Hippocampal formation (tissue), 2 donors: ENCODE measurements around the gene SAMD4A.

ENCODE experiments used
- DNase-seq, 2 donors: peaks; one replicate each; lab custom pipeline; 2025; lab: John Stamatoyannopoulos, UW

The SAMD4A gene

DNA sequence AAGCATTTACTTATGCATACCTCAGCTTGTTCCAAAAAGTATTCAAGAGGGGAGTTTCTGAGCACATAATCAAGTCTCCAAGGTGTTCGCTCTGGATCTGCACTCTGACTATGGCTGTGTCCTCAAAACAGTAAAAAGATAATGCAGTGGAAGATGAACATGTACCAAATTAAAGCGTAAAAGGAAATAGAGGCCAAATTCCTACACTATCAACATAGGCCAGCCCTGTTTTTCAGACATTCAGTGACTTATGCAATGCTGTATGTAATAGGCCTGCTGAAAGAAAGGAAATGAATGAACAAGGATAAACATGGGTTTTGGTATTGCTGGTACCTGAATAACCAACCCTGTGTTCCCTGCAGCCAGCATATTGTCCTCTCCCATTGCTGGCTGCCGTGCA lies 115.7 kb downstream of the SAMD4A start:
- DNase-seq: no peak

DNA sequence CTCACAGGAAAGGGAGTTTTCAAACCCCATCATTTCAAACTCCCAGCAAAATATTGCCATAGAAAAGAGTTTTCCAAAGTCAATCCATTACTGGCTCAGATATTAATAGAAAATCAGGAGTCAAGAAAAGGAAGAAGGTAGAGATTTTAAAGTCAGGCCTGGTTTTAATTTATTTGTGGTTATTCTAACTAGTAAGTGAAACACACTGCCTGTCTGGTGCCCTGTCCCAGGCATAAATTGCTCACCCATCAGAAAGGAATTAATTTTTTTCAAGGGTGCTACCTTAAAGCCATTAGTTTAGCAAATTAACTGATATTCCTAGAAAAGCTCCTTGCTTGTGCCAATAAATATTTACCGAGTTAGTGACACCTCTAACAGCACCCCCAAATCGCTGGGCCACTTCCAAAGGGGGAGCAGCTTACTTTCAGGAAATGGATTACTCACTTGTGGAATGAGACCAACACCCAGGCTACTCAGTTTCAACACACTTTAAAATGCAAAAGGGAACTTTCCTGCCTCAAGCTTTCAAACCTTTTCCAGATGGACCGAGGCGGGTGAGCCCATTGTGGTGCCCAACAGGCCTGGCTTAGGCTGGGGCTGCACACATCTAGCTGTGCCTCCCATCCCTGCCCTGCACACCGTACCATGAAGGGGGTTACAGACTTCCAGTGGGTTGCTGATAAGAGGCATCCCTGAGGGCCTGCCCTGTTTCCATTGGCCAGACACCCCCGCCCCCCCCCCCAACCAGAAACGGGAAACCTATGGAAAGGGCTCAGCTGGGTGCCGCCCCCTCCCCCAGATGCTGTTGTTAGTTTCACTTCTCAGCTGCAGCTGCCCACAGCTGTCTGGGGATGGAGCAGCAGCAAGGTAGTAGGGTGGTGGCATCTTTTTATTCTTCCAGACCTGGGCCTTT lies 117.2 kb downstream of the SAMD4A start:
- no peak for DNase-seq

DNA sequence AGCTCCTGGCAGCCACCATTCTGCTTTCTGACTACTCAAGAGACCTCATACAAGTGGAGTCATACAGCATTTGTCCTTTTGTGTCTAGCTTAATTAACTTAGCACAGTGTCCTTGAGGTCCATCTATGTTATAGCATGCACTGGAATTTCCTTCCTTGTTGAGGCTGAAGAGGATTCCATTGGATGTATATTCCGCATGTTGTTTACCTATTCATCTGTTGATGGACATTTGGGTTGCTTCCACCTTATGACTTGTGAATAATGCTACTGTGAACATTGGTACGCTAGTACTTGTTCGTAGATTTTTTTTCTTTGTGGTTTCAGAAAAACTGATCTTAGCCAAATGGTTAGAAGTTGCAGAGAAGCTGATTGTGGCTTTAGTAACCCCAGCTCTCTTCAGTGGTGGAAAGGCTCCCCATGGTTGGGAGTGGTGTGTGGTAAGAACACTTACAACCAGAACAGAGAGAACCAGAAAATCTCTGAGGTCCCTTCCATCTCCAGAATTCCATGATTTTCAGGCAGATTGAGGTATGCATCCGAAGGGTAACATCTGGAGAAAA lies 118.4 kb downstream of the SAMD4A start:
- DNase-seq: no peak

DNA sequence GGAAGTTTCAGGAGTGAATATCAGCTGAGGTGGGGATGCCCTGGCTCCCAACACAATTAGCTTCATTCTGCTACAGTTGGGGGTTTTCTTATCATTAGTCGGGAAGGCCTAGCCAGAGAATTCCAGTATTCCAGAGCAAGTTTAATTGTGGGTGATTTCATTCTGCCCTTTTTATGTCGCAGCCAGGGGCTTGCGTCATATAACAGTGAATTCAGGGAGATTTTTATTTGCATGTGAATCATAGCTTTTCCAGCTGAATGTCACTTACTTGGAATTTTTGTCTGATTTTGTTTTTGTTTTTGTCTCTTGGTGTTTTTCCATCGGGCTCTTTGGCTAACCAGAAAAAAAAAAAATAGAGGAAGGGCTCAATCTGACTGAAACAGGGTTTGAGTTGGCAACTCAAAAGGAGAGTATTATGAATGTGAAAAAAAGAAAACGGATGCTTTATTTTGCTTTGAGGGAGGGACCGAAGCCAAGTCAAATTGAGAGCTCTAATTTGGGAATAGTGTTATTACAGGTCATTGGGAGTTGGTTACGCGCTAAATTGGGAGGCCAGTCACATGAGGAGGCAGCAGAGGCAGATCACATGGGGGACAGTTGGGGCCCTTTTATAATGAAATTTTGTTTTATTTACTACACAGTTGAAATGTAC lies 119.4 kb downstream of the SAMD4A start:
- peak in 1 of 2 donors; percentile 66 for DNase-seq

DNA sequence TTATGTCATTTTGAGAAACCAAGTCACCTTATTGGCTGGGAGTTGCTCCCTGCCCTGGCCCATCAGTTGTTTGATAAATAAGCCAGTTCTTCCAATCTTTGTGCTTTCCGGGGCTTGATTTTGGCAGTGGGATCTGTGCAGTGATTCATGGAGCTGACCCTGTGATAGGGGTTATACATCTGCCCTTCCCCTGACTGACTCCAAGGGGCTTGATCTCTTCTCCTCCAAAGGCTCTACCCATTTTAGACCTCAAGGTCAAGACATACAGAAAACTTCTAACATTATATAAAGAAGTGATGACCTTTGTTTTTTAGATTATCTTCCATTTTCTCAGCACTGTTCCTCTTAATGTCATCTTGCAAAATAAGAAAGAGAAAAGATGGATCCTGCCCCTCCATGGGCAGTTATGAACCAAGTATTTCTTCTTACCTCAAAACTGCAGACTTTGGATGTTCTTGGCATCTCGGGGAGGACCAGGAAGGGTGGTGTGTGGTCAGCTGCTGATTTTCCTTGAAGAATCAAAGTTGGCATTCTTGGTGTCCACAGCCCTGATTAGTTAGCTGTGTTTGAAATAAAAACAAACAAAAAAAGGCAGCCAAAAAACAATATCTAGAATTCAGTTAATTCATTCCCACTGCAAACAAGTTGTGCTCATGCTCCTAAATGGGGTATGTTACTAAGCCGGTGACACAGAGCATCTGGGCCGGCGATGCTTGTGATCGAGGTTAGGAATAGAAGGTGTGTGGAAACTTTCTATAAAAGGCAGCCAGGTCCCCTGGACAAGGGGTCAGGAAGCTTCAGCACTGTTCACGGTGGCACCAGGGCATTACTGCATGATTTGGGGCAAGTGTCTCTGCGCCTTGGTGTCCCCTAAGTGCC lies 120.2 kb downstream of the SAMD4A start:
- no peak for DNase-seq

DNA sequence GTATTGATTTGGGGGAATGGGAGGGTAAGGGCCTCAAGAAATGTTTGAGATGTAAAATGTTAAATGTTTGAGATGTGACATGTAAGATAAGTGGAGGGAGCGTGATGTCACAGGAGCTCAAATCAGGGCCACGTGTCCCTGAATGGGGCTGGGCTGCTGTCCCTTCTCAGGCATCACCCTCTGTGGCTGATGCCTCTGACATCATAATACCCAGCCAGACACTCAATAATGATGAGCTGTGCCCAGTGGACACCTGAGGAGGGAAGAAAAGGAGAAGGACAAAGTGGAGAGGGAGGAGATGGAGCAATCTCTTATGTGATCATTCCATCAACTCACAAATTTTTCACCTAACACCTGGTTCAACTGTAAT lies 120.8 kb downstream of the SAMD4A start:
- DNase-seq: no peak

DNA sequence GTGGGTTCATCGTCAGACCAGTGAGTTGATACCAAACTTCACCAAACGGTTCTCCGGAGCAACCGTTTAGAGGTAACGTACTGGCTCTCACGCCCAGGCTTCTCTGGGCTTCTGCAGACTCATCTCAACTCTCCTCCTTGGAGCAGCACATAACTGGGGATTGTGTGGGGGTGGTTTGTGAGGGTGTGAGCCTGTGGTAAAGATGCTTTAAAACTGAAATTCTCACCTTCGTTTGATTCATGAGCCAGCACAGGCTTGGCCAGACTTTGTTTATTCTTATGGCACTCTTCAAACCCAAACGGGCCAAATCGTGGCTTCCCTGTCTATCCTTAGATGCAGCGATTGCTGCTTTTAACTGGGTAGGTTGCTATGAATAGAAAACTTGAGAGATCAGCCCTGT lies 121.3 kb downstream of the SAMD4A start:
- no peak for DNase-seq

DNA sequence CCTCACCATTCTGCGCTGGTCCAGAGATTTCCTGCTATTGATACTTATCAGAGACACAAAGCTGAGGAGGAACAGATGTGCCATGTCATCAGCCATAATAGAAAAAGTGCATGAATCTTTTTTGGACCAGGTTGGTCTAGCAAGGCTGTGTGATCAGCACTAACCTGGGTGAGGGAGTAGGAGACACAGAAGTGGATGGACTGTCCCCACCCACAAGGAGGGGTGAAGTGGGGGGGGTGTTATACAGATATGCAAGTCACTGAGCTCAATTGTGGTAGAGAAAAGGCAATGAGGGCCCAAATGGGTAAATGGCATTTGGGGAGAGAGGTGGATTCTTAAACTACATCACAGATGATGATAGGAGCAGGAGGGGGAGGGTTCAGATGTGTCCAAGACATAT lies 123.0 kb downstream of the SAMD4A start:
- DNase-seq: no peak

DNA sequence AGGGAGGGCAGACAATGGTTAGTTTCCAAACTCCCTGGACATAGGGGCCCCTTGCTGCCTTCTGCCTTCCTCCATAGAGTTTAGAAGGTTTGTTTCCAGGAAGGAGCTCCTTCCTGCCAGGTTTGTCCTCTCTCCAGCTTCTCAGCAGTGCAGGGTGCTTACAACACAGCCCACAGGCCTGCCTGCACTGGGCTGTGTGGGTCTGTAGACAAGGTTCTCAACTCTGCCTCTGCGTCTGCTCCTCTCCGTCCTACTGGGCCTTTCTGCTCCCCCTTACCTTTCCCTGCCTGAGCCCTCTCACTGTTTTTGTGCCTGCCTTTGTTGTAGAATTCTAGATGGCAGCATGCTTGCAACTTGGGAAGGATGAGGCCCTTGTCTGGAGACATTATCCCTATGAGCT lies 124.0 kb downstream of the SAMD4A start:
- DNase-seq: no peak

DNA sequence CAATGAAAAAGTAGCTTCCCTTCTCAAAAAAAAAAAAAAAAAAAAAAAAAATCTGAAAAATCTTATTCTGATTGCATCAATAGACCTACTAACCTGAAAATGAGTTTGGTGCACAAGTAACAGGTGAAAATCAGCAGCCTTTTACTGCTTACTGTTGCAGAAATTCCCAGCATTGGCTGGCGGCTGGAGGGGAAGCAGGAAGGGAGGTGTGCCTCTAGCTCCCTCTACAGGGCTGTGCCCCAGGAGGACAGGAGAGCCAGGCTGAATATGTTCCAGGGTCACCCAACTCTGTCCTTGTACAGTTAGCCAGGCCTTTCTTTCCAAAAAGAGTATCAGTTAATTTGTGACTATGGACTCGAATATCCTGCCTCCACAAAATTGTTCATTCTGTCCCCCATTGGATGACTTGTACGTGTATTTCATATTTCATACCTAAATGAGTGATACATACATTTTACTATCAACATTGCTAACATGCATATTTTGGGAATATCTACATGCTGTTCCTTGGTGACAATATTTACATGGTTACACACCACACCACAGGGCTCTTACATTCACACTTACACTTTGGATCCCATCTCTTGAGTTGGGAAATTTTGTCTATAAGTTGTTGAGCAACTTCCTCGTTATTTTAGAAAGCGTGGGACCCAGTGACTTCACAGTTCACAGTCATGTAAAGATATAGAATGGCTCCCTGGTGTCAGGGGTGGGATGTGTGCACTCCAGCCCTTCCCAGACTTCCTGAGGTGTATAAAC lies 124.8 kb downstream of the SAMD4A start:
- DNase-seq: peak; percentile 49 to 54

DNA sequence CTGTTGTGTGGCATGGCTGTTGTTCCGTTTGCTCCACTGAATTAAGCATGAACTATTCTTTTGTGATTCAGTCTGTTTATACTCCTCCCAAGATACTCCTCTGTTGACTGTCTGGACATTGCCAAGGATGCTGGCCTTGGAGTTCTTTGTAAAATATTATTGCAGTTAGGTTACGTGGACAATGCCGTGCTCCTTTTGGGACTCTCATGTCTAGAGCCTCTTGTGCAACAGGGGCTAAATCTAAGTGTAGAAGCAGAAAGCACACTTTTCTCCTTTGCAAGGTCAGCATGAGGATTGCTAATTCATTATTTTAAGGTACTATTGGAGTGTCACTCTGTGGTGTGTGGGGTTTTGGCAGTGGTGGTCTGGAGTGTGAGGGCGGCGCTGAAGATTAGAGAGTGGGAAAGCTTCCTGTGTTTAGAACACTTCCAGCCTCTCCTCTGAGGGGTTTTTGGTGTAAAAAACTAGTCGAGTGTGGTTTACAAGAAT lies 125.4 kb downstream of the SAMD4A start:
- DNase-seq: no peak

DNA sequence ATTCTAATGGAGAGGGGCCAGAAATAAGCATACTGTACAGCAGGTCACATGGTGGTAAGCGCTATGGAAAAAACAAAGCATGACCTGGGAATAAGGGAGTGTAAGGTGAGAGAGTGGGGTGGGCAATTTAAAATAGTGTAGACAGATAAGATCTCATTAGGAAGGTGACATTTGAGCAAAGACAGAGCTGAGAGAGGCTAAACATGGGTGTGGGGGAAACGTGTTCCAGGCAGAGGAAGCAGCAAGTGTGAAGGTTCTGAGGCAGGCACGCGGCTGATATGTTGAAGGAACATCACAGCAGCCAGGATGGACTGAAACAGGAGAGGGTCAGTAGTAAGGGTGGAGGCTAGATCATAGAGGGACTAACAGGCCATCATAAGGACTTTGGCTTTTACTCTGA lies 126.8 kb downstream of the SAMD4A start:
- no peak for DNase-seq

DNA sequence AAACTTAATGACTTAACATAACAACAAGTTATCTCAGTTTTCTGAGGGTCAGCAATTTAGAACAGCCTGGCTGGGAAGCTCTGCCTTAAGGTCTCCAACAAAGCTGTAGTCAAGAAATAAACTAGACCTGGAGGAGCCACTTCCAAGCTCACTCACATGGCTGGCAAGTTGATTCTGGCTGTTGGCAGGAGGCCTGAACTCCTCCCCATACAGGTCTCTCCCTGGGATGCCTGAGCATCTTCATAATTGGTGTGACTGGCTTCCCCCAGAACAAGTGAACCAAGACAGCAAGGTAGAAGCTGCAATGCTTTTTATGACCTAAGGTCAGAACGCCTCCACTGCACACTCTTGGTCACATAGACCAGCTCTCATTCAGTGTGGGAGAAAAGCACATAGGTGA lies 128.3 kb downstream of the SAMD4A start:
- no peak for DNase-seq

DNA sequence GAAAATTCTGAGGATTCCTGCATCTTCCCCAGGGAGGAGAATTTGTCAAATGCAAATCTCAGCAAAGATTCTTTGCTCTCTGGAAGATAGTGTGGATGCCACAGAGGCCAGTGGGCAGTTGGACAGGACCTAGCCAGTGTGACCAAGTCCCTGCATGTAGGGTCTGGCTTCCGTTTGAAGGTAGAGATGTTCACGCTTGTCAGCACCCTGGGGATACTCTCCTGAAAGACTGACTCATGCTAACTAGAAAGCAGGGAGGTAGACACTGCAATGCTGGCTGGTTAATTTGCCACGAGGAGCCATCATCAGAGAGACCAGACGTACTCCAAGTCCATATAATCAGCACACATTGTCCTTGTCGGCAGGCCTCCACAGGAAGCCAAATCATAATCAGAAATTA lies 130.1 kb downstream of the SAMD4A start:
- DNase-seq: no peak

DNA sequence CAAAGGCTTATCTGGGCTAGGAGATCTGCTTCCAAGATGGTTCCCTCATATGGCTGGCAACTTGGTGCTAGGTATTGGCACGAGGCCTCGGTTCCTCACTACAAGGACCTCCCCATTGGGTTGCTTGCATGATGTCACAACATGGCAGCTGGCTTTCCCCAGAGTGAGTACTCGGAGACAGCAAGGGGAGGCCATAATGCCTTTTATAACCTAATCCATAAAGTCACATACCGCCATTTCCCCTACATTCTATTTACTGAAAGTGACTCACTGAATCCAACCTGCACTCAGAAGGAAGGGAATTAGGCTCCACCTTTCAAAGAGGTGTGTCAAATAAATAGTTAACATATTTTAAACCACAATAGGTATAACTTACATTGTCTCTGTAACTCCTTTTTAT lies 130.9 kb downstream of the SAMD4A start:
- no peak for DNase-seq

DNA sequence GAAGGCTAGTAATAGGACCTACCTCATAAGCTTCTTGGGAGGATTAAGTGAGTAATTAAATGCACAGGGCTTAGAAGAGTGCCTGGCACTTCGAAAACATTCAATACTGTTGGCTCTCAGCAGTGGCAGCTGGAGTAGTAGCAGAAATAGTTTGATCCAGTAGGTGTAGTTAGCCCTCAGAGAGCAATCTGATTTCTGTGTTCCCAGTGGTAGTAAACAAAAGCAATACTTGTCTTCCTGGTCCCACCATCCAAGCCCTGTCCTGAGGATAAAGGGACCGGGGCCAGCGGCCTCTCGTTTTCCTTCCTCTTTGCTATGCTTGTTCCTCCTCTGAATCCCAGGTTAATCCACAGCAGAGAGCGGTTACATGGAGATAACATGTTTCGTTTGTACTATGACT lies 131.6 kb downstream of the SAMD4A start:
- no peak for DNase-seq

DNA sequence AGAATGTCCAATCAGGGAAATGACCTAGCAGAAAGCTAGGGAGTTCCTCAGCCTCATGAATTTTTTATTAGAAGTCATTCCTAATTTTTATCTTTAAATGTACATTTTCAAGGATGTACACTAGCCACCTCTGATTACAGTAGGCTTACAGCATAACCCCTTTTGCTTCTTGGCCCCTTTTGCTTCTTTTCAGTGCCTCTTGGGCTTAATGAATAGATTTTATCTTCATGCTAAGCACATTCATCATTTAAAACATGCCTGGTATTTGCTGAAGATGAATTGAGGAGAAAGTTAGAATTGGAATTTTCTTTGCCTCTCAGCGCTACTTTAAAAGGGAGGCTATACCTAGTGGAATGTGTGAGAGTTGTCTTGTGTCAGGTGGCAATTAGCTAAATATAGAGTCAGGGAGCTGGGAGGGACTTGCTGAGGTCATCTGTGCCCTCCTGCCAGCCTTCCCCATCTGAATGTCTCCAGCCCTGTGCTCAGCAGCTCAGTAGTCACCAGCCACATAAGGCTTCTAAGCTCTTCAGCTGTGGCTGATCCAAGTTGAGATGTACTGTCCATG lies 132.1 kb downstream of the SAMD4A start:
- no peak for DNase-seq

DNA sequence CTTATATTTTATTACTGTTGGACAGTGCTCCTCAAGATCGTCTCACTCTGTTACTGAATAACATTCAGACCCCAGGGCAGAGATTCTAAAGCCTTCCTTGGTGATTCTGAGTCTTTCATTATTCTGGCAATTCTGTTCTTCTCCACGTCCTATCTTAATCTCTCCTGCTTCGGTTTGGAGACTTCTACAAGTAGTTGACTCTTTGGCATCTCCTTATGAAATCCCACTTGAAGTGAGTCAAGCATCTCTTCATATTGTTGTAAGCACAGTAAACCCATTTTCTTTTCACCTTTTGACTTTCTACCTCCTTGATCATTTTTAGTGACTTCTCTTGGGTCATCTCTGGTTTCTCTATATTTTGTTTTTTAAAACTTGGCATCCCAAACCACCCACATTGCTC lies 132.8 kb downstream of the SAMD4A start:
- no peak for DNase-seq

DNA sequence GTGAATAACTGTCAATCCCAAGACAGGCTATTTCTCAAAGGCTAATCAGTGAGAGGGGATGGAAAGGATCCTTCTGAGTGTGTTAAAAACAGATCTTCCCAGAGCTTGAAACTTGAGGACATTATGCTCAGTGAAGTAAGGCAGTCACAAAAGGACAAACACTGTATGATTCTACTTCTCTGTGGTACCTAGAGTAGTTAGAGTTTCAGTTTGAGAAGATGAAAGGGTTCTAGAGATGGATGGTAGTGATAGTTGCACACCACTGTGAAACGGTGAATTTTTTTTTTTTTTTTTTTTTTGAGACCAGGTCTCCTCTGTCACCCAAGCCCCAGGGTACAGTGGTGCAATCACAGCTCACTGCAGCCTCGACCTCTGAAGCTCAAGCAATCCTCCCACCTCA lies 133.8 kb downstream of the SAMD4A start:
- DNase-seq: no peak

DNA sequence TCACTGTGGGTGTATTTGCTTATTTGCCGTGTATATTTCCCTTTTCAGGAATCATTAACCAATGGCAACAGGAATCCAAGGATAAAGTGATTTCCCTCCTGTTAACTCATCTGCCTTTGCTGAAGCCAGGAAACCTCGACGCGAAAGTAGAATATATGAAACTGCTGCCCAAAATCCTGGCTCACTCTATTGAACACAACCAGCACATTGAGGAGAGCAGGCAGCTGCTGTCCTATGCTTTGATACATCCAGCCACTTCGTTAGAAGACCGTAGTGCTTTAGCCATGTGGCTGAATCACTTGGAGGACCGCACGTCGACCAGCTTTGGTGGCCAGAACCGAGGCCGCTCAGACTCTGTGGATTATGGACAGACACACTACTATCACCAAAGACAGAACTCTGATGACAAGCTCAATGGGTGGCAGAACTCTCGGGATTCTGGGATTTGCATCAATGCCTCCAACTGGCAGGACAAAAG lies 135.1 kb downstream of the SAMD4A start:
- no peak for DNase-seq

DNA sequence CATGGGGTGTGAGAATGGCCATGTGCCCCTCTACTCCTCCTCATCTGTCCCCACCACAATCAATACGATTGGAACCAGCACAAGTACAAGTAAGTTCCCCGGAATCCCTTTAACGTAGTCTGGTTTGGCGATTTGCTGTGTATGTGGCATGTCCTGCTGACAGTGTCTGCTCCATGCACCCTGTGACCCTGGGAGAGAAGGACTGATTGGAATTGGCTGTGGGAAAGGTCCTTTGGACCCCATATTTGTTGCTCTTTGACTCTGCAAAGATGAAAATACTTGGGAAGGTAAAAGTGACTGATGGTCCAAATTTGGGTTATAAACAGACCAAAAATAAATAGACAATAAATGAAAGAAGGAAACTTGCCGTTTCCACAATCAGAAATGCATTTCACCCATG lies 135.6 kb downstream of the SAMD4A start:
- no peak for DNase-seq
